ENCODE results near the gene NEGR1. TPM values are rescaled to one million over a fixed set of nuclear protein-coding genes. Genes with fewer than 3 reads are reported as not detected.

Gene NEGR1
- total and polyA plus RNA-seq, 9 donors, result 4.7 to 15.1 (median 9.1) TPM

- Histone ChIP-seq H3K27me3 (no peaks in the 10 kb centered on the region), H3K36me3 (no peaks in the 10 kb centered on the region), H3K4me1 (ENCODE audit: insufficient read depth) (no peaks in the 10 kb centered on the region), H3K4me3 (no peak overlapping the region), H3K9me3 (no peaks in the 10 kb centered on the region), H3K27ac (no peak overlapping the region)
- TF ChIP-seq POLR2A (IDR thresholded peaks at IDR 0.05), result no peak
- no peak for TF ChIP-seq EP300 (IDR thresholded peaks at IDR 0.05)
- TF ChIP-seq CTCF (IDR thresholded peaks at IDR 0.05), result no peak
- DNase-seq, result no peak
- 92 to 94% (median 93%) methylated on average over 2 of the region's 2 CpGs for WGBS, 3 donors
- intact Hi-C loops (cut with DNase I), result no loop called here
Observed at GRCh38 chr1:72100771-72101170, 181.6 kb downstream of the NEGR1 start.

GRCh38 chr1:72097851-72098570 is 184.3 kb downstream of the NEGR1 start:
- intact Hi-C loops (cut with DNase I), result no loop called here
- TF ChIP-seq EP300 (IDR thresholded peaks at IDR 0.05), result no peak
- Histone ChIP-seq H3K4me3 (no peak overlapping the region), H3K4me1 (ENCODE audit: insufficient read depth) (no peaks in the 10 kb centered on the region), H3K27ac (no peak overlapping the region), H3K36me3 (no peaks in the 10 kb centered on the region), H3K9me3 (no peaks in the 10 kb centered on the region), H3K27me3 (no peaks in the 10 kb centered on the region)
- 91 to 96% (median 93%) methylated on average over 4 of the region's 4 CpGs for WGBS, 3 donors
- DNase-seq, result no peak

- 70 to 78% (median 73%) methylated on average over 2 of the region's 2 CpGs for WGBS, 3 donors
- H3K4me1 ChIP-seq (ENCODE audit: insufficient read depth), result no peaks in the 10 kb centered on the region
- intact Hi-C loops (cut with DNase I), result no loop called here
- no peak for DNase-seq
- no peaks in the 10 kb centered on the region for H3K36me3 ChIP-seq
- no peak for TF ChIP-seq EP300 (IDR thresholded peaks at IDR 0.05)
- no peak for TF ChIP-seq POLR2A (IDR thresholded peaks at IDR 0.05)
- no peak for TF ChIP-seq CTCF (IDR thresholded peaks at IDR 0.05)
- H3K27me3 ChIP-seq, result no peaks in the 10 kb centered on the region
- H3K4me3 ChIP-seq, result no peak overlapping the region
- no peak overlapping the region for H3K27ac ChIP-seq
- H3K9me3 ChIP-seq, result no peaks in the 10 kb centered on the region
Observed at GRCh38 chr1:72094209-72094608, 188.1 kb downstream of the NEGR1 start.

- Histone ChIP-seq H3K27ac (no peak overlapping the region), H3K36me3 (no peaks in the 10 kb centered on the region), H3K4me3 (no peak overlapping the region), H3K27me3 (no peaks in the 10 kb centered on the region), H3K9me3 (no peaks in the 10 kb centered on the region), H3K4me1 (ENCODE audit: insufficient read depth) (no peaks in the 10 kb centered on the region)
- TF ChIP-seq CTCF (IDR thresholded peaks at IDR 0.05) (no peak), EP300 (IDR thresholded peaks at IDR 0.05) (no peak), POLR2A (IDR thresholded peaks at IDR 0.05) (no peak)
- 78 to 81% (median 80%) methylated on average over 3 of the region's 3 CpGs for WGBS, 3 donors
- no peak for DNase-seq
- intact Hi-C loops (cut with DNase I), result no loop called here
Observed at GRCh38 chr1:72086394-72086793, 195.9 kb downstream of the NEGR1 start.

GRCh38 chr1:72075425-72075824 is 206.9 kb downstream of the NEGR1 start:
- intact Hi-C loops (cut with DNase I), result no loop called here

More at GRCh38 chr1:72075425-72075824, 206.9 kb downstream of the NEGR1 start:
- DNase-seq, result no peak
- Histone ChIP-seq H3K4me1 (ENCODE audit: insufficient read depth) (no peaks in the 10 kb centered on the region), H3K36me3 (no peaks in the 10 kb centered on the region), H3K27ac (no peak overlapping the region), H3K4me3 (no peak overlapping the region), H3K27me3 (no peaks in the 10 kb centered on the region), H3K9me3 (no peaks in the 10 kb centered on the region)
- no peak for TF ChIP-seq EP300 (IDR thresholded peaks at IDR 0.05)
- TF ChIP-seq POLR2A (IDR thresholded peaks at IDR 0.05), result no peak
- TF ChIP-seq CTCF (IDR thresholded peaks at IDR 0.05), result no peak

All from ovary (tissue), 9 donors.